GM12891 (cell line): ENCODE data around the gene AP2A1.

Experiments
- POLR2A ChIP-seq: IDR thresholded peaks from 2 replicates; pipeline ENCODE4 v1.6.1; 2011; ENCODE audit warnings: low read depth, low read length, control low read depth
- POLR2AphosphoS5 ChIP-seq: IDR thresholded peaks from 2 replicates; pipeline ENCODE4 v1.6.1; 2011; ENCODE audit warnings: low read depth, low read length, control low read depth
- TAF1 ChIP-seq: IDR thresholded peaks from 2 replicates; pipeline ENCODE4 v1.6.1; 2011; ENCODE audit warnings: low read depth, low read length, control low read depth

GRCh38 chr19:49793561-49793840 is 26.7 kb downstream of the AP2A1 start:
- TF ChIP-seq POLR2A (no peak), TAF1 (no peak), POLR2AphosphoS5 (no peak)
